Measurements from ENCODE around the gene GMNC.
A peak's percentile ranks its signal among the peaks of the same experiment; 100 is the strongest.
"Not testable (repeated sequence)": the region's sequence is repeated elsewhere in the genome, so short reads cannot be mapped to it uniquely, and the experiment has no call there.

The GMNC gene

DNA sequence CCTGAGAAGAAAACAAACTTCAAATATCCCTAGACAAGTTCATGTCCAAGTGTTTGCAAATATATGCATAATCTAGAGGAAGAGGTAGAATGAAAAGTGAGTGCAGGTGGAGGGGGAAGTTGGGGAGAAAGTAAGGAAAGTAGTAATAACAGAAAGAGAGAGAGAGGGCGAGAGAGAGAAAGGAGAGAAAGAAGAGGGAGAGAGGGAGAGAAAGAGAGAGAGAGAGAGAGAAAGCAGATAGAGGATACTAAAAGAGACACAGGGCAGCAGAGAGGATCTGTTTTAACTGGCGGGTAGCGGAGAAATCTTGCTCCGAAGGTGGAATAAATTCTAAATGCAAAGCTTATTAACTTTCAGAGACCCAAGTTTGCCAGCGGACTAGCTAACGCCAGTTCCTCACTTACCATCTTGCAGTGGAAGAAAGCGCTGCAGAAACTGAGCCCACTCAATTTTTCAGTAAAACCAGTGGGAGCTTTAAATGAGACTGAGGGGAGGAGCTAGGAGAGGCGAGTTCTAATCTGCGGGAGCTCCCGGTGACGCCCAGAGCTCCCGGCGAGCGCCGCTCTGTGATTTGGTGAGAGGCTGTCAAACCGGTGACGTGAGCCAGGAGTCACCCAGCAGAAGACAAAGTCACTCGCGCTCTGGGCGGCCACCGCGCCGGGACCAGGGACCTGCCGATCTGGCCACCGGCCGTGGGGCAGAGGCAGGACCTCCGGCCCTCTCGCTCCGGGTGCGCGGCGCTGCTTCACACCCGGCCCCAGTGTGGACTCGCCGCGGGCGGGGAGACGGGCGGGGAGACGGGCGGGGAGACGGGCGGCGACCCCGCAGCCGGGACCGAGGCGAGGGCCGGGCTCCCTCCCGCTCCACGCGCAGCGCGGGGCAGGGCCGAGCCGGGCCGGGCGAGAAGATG is at the start of gene GMNC:
TSS of gene GMNC (minus strand) at position 486 of the 910 bp plus-strand sequence. CDS start at position 407, 79 bp downstream.
- peak in 2 of 3 experiments; percentile 13 to 50 for DNase-seq (ENCODE audit: low read depth in 3 of 3)

DNA sequence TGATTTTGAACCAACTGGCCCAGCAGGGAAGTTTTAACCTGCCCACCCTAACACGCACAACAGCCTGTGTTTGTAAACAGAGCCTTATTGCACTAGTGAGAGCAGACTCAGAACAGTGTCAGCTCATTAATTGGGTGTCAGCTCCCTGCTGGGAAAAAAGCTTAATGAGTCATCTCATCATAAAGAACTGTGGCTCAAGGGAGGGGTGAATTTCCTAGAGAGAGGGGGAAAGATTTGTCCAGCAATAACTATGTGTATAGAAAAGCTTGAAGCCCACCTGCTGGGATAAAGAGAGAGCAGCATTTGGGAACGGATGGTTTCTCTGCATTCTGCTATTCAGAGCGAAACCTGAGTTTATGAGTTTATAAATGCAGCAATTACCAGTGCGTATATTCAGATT is 48.9 kb upstream of the GMNC start:
- no peak for DNase-seq (ENCODE audit: low read depth in 3 of 3)

- DNase-seq (ENCODE audit: low read depth in 3 of 3), result no peak
Observed at GRCh38 chr3:190909908-190910307, 47.4 kb upstream of the GMNC start.

- no peak for DNase-seq (ENCODE audit: low read depth in 3 of 3)
Observed at GRCh38 chr3:190903156-190903555, 40.7 kb upstream of the GMNC start.

DNA sequence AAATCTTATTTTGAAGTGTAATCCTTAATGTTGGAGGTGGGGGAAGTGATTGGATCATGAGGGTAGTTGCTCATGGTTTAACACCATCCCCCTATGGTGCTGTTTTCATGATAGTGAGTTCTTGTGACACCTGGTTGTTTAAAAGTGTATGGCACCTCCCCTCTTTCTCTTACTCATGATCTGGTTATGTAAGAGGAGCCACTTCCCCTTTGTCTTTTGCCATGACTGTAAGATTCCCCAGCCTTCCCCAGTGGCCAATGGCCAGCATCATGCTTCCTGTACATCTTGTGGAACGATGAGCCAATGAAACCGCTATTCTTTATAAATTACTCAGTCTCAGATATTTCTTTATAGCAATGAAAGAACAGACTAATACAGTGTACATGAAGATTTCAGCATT is 39.8 kb upstream of the GMNC start:
- no peak for DNase-seq (ENCODE audit: low read depth in 3 of 3)

GRCh38 chr3:190892395-190892902 is 30.0 kb upstream of the GMNC start:
- no peak for DNase-seq (ENCODE audit: low read depth in 3 of 3)

DNA sequence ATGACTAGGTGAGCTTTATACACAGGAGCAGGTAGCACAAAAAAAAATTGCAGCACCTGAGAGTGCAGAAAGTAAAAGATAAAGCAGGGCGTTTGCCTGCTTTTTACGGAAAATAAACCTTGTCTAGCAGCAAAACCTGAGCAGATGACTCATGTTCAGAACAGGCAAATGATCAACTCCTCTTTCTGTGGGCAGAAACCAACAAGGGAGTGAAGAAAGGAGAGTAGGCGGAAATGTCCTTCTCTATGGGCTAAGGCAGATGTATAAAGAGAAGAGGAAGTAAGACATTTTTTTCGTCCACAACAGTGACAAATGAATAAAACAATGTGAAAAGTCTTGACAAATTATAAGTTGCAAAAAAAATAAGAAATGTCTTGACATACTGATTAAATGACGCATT is 24.5 kb upstream of the GMNC start:
- DNase-seq (ENCODE audit: low read depth in 3 of 3), result no peak

GRCh38 chr3:190883973-190884832 is 21.7 kb upstream of the GMNC start:
- DNase-seq (ENCODE audit: low read depth in 3 of 3), result peak in 1 of 3 experiments; percentile 16

DNA sequence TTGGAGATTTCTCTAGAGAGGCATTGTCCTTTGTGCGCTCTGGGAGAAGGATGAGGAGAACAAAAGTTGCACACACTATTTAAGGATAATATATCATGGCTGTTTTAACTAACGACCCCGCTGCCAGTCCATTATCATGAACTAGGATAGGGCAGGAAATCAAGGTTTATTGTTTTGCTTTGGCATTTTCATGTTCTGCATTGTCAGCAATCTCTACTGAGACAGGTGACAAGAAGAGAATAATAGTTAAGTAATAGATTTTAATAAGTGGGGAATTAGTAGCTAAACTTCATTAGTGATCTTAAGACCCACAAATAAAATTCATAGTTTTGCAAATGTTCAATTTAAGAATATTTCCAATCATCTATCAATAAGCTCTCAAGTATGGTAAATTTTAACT is 20.6 kb upstream of the GMNC start:
- no peak for DNase-seq (ENCODE audit: low read depth in 3 of 3)

DNA sequence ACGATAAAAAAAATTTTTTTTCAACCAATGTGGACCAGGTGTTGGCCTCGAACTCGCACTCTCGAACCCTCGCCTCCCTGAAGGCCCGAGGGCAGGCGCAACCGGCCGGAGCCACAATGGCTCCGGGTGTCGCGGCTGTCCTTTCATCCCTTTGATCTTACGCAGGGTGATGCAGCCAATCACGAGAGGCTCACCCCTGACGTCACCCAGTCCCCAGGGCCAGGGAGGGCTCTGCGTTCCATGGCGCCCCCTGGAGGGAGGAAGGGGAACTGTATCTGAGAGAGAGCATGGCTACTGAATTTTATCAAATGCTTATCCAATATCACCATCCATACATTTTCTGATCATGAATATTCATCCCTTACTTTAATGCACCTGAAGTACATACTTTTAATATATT is 15.4 kb upstream of the GMNC start:
- peak in 1 of 3 experiments; percentile 6 for DNase-seq (ENCODE audit: low read depth in 3 of 3)

DNA sequence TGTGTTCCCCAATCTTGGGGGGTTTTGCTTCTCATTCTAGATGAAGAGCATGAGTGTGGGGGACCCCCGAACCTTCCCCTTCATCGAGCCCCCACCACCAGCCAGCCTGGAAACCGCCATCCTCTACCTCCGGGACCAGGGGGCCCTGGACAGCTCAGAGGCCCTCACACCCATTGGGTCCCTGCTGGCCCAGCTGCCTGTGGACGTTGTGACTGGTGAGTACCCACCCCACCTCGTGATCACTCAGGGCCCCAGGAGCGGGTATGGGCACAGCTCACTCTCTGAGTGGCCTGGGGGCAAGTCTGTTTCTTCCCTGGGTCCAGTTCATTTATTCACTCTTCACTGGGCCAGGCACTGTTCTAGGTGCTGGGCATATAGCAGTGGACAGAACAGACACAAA is 13.9 kb upstream of the GMNC start:
- DNase-seq (ENCODE audit: low read depth in 3 of 3), result not testable (repeated sequence)

DNA sequence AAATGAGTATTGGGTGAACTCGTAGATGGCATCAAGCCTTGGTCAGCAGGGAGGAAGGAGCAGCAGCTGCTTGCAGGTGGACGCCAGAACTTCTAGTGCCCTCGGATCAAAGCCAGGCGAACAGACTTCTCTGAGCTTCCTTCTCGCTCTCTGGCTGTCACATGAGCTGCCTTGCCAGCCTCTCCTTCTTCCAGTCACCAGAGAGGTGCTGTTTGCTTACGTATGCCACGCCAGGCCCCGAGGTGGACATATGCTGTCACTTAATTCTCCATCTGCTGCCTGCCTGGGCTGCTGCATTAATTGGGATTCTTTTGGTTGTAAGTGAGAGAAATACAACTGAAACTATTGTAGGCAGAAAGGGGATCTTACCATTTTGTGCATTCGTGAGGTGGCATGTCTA is 12.6 kb upstream of the GMNC start:
- not testable (repeated sequence) for DNase-seq (ENCODE audit: low read depth in 3 of 3)

DNA sequence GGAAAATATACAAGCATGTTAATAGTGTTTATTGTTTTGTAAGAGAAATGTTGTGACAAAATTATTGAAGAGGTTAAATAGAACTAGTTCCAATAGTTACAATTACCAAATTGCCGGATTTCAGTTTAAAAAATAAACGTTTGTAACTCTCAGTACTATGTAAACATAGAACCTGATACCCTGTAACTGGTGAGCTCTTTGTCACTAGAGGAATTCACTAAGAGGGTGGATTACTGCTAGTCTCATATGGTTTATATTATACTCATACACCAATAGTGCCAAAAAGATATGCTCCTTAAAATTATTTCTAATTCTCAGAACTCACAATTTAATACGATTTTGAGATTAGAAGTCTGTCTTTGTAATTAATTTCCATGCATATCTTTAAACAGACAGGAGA is 7.6 kb upstream of the GMNC start:
- DNase-seq (ENCODE audit: low read depth in 3 of 3), result no peak

DNA sequence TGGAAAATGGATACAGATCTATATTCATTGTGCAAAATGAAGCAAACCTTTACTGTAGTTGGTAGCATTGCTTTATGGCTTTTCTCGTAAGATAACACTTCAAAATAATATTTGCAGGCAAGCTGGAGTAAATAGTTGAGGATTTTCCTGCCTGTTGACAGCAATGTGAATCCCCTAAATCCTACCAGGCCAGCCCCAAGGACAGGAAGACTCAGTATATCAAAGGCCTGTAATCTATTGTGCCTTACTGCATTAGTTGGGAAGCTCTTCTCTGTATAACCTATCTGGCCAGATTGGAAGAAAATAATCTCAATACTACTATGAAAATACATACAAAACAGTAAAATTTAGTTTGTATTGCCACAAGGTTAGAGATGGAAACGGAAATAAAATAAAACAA is 4.6 kb upstream of the GMNC start:
- DNase-seq (ENCODE audit: low read depth in 3 of 3), result no peak

DNA sequence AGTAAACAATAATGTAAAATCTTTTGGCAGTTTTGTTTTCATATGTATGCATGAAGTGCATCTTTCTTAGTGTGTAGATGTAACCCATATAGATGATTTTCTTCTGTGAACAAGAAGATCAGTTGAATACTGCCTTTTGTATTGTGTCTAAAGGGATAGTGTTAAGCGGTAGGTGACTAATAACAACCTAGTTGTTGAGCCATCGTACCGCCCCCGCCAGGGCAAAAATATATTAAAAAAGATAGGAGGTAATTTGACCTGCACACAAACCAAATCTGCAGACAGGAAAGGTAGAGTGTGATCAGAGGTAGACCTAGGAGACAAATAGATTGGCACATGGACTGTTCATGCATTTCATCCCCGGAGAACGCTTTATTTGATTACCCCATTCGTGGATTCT is 3.3 kb upstream of the GMNC start:
- DNase-seq (ENCODE audit: low read depth in 3 of 3), result no peak

DNA sequence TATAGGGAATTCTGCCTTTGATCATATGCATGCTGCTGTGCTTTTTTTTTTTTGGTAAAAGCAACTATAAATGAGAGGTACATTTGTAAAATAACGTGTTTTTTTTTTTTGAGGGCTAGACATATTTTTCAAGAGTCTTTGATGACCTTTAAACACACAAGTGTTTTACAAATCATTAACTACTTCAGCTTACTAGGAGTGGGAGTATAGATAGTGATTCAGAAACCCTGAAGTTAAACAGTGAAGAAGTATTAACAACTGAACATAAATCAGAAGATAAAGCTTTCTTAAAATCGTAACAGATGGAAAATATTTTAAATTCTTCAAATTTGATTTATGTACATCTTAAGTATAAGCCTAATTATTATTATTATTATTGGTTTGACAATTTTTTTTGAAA is 2.9 kb upstream of the GMNC start:
- DNase-seq (ENCODE audit: low read depth in 3 of 3), result no peak

DNA sequence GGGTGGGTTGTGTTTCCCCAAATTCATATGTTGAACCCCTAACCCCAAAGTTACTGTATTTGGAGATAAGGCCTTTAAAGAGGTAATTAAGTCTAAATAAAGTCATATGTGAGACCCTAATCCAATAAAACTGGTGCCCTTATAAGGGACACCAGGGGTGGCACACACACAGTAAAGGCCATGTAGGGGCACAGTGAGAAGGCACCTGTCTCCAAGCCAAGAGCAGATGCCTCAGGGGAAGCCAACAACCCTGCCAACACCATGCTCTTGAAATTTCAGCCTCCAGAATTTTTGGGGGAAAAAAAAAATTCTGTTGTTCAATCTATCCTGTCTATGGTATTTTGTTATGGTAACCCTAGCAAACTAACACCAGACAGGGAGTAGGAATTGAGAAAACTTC is 1.5 kb upstream of the GMNC start:
- no peak for DNase-seq (ENCODE audit: low read depth in 3 of 3)

GRCh38 chr3:190863119-190863465 is 598 bp upstream of the GMNC start:
- no peak for DNase-seq (ENCODE audit: low read depth in 3 of 3)

GRCh38 chr3:190860521-190860920 is 2.0 kb downstream of the GMNC start:
- DNase-seq (ENCODE audit: low read depth in 3 of 3), result no peak

DNA sequence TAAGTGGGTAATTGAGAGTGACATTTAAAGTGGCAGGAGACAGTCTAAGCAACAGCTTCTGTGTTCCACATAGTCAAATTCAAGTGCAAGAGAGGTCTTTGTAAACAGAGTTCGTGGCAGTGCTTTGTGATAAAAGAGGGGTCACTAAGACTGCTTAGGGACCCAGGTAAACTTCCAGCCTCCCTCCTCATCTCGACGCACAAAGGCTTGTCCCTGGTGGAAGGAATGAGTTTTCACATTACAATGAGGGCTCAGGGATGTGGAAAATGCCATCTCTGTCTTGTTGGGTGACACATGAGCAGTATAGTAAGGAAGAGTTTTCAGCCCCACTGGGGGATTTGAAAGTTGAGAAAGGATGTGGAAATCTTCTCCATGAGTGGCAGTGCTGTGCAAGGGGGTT is 7.3 kb downstream of the GMNC start:
- no peak for DNase-seq (ENCODE audit: low read depth in 3 of 3)

- DNase-seq (ENCODE audit: low read depth in 3 of 3), result no peak
Observed at GRCh38 chr3:190854062-190854461, 8.4 kb downstream of the GMNC start.

DNA sequence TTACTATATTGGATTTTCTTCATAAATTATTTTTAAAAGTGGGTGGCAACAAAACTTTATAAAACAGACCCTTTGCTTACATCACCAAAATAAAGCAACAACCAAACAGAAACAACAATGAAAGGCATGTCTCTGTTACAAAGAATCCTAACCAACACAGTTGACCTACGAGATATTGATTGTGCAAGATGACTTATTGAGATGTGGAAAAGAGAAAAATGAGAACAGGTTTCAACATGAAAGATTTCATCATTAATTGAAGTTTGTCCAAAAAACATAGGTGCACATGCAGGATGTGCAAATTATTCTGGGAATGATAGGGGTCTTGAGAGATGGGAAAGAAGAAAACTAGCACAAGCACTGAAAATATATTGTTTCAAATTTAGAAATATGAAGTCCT is 9.0 kb downstream of the GMNC start:
- DNase-seq (ENCODE audit: low read depth in 3 of 3), result no peak

DNA sequence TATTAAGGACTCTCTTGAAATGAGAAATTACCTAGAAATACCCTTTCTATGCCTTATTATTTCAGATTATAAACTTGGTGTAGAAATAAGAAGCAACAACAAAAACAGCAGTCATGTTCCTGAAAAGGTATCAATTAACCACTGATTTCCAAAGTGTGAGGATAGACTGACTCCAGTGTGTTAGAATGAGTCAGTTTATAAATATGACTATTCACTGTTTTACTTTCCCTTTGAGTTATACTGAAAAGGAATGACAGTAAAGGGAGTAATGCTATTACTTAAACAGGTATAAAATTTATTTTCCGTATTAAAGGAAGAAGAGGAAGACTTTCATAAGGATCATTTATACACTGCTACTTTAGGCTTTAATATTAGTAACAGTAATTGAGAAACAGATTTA is 12.9 kb downstream of the GMNC start:
- no peak for DNase-seq (ENCODE audit: low read depth in 3 of 3)

All from stimulated activated CD4-positive, alpha-beta T cell treated with anti-CD3 and anti-CD28 coated beads, TNF-alpha, amount 100 ng/mL, for 24 hours (primary cell).